ENCODE data around the gene GP9.

DNA sequence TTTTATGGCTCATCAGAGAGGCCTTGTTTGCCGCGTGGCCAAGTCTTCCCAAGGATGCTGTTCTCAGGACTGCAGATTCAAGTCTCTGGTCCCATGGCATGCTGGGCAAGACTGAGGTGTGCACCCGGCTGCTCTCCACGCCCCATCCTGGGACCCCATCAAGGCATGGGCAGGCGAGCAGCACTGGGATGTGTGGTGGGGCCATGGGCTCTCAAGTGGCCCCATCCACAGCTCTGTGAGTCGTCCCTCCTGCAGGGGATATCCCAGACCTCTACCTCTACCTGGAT is 13.1 kb upstream of the GP9 start:
- TF ChIP-seq POLR2AphosphoS5 (IDR thresholded peaks at IDR 0.05; ENCODE audit: borderline replicate concordance, low read depth, low read length) = no peak
- no peak for TF ChIP-seq EZH2 (IDR thresholded peaks at IDR 0.05)
- no peak for TF ChIP-seq FOXP2 (optimal IDR thresholded peaks at IDR 0.05; ENCODE audit: control extremely low read depth, extremely low read length, insufficient read depth)
